ENCODE data around the gene IL4I1.
"Not testable (repeated sequence)": the region's sequence is repeated elsewhere in the genome, so short reads cannot be mapped to it uniquely, and the experiment has no call there.

Gene IL4I1

DNA sequence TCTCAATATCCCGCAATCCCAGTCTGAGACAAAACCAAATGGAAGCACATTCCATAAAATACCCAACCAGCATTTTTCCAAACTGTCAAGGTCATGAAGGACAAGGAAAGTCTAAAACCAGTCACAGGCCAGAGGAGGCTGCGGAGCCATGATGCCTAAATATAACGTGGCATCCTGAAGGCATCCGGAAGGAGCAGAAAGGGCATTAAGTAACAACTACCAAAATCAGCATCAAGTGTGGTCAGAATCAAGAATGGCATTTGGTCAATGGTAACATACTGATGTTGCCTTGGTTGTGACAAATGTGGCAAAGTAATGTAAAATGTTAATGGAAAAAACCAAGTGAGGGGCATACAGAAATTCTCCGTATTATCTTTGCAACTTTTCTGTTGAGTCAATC is 28.8 kb upstream of the IL4I1 start:
- TF ChIP-seq, protein P1, sequence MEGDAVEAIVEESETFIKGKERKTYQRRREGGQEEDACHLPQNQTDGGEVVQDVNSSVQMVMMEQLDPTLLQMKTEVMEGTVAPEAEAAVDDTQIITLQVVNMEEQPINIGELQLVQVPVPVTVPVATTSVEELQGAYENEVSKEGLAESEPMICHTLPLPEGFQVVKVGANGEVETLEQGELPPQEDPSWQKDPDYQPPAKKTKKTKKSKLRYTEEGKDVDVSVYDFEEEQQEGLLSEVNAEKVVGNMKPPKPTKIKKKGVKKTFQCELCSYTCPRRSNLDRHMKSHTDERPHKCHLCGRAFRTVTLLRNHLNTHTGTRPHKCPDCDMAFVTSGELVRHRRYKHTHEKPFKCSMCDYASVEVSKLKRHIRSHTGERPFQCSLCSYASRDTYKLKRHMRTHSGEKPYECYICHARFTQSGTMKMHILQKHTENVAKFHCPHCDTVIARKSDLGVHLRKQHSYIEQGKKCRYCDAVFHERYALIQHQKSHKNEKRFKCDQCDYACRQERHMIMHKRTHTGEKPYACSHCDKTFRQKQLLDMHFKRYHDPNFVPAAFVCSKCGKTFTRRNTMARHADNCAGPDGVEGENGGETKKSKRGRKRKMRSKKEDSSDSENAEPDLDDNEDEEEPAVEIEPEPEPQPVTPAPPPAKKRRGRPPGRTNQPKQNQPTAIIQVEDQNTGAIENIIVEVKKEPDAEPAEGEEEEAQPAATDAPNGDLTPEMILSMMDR (IDR thresholded peaks at IDR 0.05; ENCODE audit: control extremely low read depth, extremely low read depth, low read depth, missing control alignments) = no peak
- CTCF ChIA-PET = no interaction called here
- no peak for DNase-seq (ENCODE audit: extremely low spot score)
- POLR2A ChIA-PET = no interaction called here

DNA sequence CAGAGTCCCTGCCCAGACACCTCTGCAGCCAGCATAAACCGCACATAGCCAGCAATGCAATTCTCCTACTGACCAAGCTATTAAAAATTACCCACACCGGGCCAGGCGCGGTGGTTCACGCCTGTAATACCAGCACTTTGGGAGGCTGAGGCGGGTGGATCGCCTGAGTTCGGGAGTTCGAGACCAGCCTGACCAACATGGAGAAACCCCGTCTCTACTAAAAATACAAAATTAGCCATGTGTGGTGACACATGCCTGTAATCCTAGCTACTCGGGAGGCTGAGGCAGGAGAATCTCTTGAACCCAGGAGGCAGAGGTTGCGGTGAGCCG is 28.2 kb upstream of the IL4I1 start:
- POLR2A ChIA-PET; DNase-seq (ENCODE audit: extremely low spot score): not testable (repeated sequence)
- CTCF ChIA-PET = interaction anchor here (0.9 to 1.2 kb wide), 2 partner anchors 10 to 30 kb away, joined by 3 to 4 read pairs; no protein-coding TSS in a partner anchor

- DNase-seq (ENCODE audit: extremely low spot score) = no peak
- TF ChIP-seq, protein P1 (IDR thresholded peaks at IDR 0.05; ENCODE audit: control extremely low read depth, extremely low read depth, low read depth, missing control alignments) = no peak
- ChIA-PET CTCF (interaction anchor here (0.9 to 1.2 kb wide), 2 partner anchors 9 to 29 kb away, joined by 3 to 4 read pairs; no protein-coding TSS in a partner anchor), POLR2A (no interaction called here)
These were observed 27.6 kb upstream of the IL4I1 start for GRCh38 chr19:49924004-49924880.

GRCh38 chr19:49923055-49924003 is 26.6 kb upstream of the IL4I1 start:
- CTCF ChIA-PET = interaction anchor here (1.2 to 1.5 kb wide), 2 partner anchors 28 to 29 kb away, joined by 3 to 4 read pairs; no protein-coding TSS in a partner anchor
- no peak for DNase-seq (ENCODE audit: extremely low spot score)
- POLR2A ChIA-PET = no interaction called here
- TF ChIP-seq, protein P1 (IDR thresholded peaks at IDR 0.05; ENCODE audit: control extremely low read depth, extremely low read depth, low read depth, missing control alignments) = no peak

DNA sequence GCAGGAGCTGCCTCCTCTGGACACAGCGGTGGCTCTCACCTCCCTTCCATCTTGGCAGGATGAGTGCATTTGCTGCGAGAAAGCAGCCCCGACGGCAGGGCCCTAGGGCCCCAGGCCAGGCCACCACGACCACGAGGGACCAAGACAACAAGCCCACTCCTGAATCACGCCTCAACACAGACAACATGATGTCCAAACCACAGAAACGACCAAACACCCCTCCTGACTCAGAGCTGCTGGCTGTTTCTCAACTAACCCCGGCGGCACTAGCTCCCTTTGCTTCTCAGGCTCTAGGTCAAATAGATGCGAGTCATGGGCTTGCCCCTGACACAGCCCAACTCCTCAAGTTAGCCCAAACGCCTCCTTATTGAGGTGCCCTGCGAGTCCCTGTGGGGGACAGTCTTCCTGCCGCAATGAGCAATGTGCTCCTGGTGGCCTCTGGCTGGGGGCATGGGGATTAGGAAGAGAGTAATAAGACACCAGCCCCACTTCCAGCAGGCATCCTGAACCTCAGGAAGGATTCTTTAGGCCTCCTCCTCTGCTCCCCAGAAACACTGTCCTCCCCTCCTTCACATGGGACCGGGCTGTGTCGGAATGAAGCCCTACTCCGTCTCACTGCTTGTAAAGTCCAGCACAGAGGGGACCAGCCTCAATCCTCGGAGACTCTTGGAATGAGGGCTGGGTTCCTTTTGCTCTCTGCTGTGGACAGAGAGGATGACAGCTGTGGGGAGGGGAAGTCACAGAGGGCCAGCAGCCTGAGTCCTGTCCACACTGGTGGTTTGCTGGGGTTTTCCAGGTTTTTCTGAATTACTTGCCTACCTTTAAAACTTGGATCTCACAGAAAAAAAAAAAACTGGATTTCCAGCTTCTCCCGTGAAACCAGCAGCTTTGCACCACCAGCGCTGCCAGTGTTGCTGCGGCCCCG is 25.4 kb upstream of the IL4I1 start:
- TF ChIP-seq, protein P1 (IDR thresholded peaks at IDR 0.05; ENCODE audit: control extremely low read depth, extremely low read depth, low read depth, missing control alignments) = no peak
- no peak for DNase-seq (ENCODE audit: extremely low spot score)
- ChIA-PET POLR2A (interaction anchor here (1.2 kb wide), 1 partner anchor 8 kb away, joined by 4 read pairs; the partner anchor contains the start of gene NUP62), CTCF (interaction anchor here (1.3 to 1.5 kb wide), 2 partner anchors 15 to 30 kb away, joined by 3 read pairs; no protein-coding TSS in a partner anchor)

DNA sequence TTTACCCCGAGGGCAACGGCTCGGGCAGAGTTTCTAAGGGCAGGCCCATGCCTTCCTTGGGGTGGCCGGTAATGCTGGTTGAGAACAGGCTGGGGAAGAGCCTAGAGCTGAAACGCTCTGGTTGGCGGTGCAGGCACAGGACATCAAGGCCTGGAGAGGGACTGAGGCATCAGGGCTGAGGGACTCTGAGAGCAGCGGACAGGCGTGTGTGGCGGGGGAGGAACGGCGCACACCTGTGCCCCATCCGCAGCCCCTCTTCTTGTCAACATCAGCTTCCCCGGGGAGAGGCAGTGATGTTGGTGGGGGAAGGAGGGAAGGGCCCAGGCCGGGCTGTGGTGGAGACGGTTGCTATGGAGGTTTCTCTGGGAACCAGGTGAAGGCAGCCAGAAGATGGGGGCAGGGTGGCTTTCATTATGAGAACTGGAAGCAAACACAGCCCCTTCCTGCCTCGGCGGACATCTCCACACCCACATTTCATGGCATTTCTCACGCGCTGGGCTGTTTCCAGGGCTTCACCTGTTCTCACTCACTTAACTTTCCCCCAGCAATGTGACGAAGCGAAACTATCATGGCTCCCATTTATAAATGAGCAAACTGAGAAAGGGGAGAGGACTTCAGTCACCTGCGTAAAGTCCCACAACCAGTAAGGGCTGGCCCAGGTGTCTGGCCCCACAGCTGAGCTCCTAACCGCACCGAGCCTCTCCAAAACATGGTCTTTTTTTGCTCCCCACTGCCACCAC is 24.1 kb upstream of the IL4I1 start:
- ChIA-PET CTCF (no interaction called here), POLR2A (interaction anchor here (0.5 to 1.2 kb wide), 4 partner anchors 8 to 33 kb away, joined by 3 to 4 read pairs (median 4); partner anchors contain the start of gene NUP62)
- peak; percentile 47 for DNase-seq (ENCODE audit: extremely low spot score)

More for the DNA sequence above, 24.1 kb upstream of the IL4I1 start:
- TF ChIP-seq, protein P1 (IDR thresholded peaks at IDR 0.05; ENCODE audit: control extremely low read depth, extremely low read depth, low read depth, missing control alignments) = no peak
